Measurements from ENCODE around the gene SCLT1.

SCLT1 gene

GRCh38 chr4:128955751-128956150, 137.6 kb downstream of the SCLT1 start:
- no peak for DNase-seq

- DNase-seq = no peak
These were observed 138.4 kb downstream of the SCLT1 start for GRCh38 chr4:128954941-128955340.

- DNase-seq = no peak
These were observed 142.0 kb downstream of the SCLT1 start for GRCh38 chr4:128951316-128951715.

GRCh38 chr4:128950796-128951195, 142.5 kb downstream of the SCLT1 start:
- DNase-seq = no peak

GRCh38 chr4:128946916-128947315, 146.4 kb downstream of the SCLT1 start:
- no peak for DNase-seq

GRCh38 chr4:128942607-128943006, 150.7 kb downstream of the SCLT1 start:
- no peak for DNase-seq

- DNase-seq = no peak
These were observed 152.4 kb downstream of the SCLT1 start for GRCh38 chr4:128940971-128941370.

- no peak for DNase-seq
These were observed 163.3 kb downstream of the SCLT1 start for GRCh38 chr4:128930051-128930450.

GRCh38 chr4:128924951-128925350, 168.4 kb downstream of the SCLT1 start:
- no peak for DNase-seq

GRCh38 chr4:128921954-128922353, 171.4 kb downstream of the SCLT1 start:
- DNase-seq = no peak

- no peak for DNase-seq
These were observed 175.6 kb downstream of the SCLT1 start for GRCh38 chr4:128917781-128918180.

- DNase-seq = no peak
These were observed 176.5 kb downstream of the SCLT1 start for GRCh38 chr4:128916832-128917231.

GRCh38 chr4:128915544-128915943, 177.8 kb downstream of the SCLT1 start:
- no peak for DNase-seq

GRCh38 chr4:128913228-128913627, 180.1 kb downstream of the SCLT1 start:
- DNase-seq = no peak

GRCh38 chr4:128908735-128909134, 184.6 kb downstream of the SCLT1 start:
- DNase-seq = no peak

- no peak for DNase-seq
These were observed 185.4 kb downstream of the SCLT1 start for GRCh38 chr4:128907981-128908380.

- DNase-seq = no peak
These were observed 186.8 kb downstream of the SCLT1 start for GRCh38 chr4:128906581-128906980.

- no peak for DNase-seq
These were observed 188.5 kb downstream of the SCLT1 start for GRCh38 chr4:128904821-128905220.

GRCh38 chr4:128880662-128881061, 212.7 kb downstream of the SCLT1 start:
- DNase-seq = no peak

GRCh38 chr4:128879971-128880370, 213.4 kb downstream of the SCLT1 start:
- DNase-seq = no peak

- no peak for DNase-seq
These were observed 214.1 kb downstream of the SCLT1 start for GRCh38 chr4:128879283-128879682.

- DNase-seq = no peak
These were observed 215.4 kb downstream of the SCLT1 start for GRCh38 chr4:128877934-128878333.

- no peak for DNase-seq
These were observed 217.1 kb downstream of the SCLT1 start for GRCh38 chr4:128876200-128876599.

- DNase-seq = no peak
These were observed 221.4 kb downstream of the SCLT1 start for GRCh38 chr4:128871948-128872347.

GRCh38 chr4:128869776-128870509, 223.4 kb downstream of the SCLT1 start:
- no peak for DNase-seq

Data from stimulated activated CD4-positive, alpha-beta T cell treated with anti-CD3 and anti-CD28 coated beads, Interleukin-2, amount 100 ng/mL, for 24 hours (primary cell).